Bronchial epithelial cell (primary cell): ENCODE data around the gene ZFYVE16. TPM values are rescaled to one million over a fixed set of nuclear protein-coding genes. Genes with fewer than 3 reads are reported as not detected.

Experiments used
- DNase-seq: peaks from one replicate; pipeline ENCODE4 v3.0.0-alpha.2; 2010; ENCODE audit warnings: low read depth
- FAIRE-seq: peaks from 2 replicates; lab custom pipeline; 2011; peaks lifted over from hg19 to GRCh38; lab: Jason Lieb, UNC
- H3K27me3 ChIP-seq: 2 replicates; pipeline ENCODE4 v1.5.1; 2011; ENCODE audit warnings: low read length; ENCODE audit not compliant: control insufficient read depth, insufficient read depth
- H3K36me3 ChIP-seq: 2 replicates; pipeline ENCODE4 v1.5.1; 2011; ENCODE audit warnings: low read length; ENCODE audit not compliant: control insufficient read depth, insufficient read depth
- H3K4me3 ChIP-seq: 2 replicates; pipeline ENCODE4 v1.5.1; 2011; ENCODE audit warnings: mild to moderate bottlenecking, low read depth, low read length, control low read depth
- total RNA-seq: library from RNA; depleted of rRNA; stranded (reverse); fragments of >200 nt; gene quantifications from 2 replicates; pipeline ENCODE4 v1.2.1, GENCODE V29; 2014
- TF ChIP-seq, protein P1 (sequence below): IDR thresholded peaks from 2 replicates; pipeline ENCODE4 v1.5.1; 2011; ENCODE audit warnings: mild to moderate bottlenecking, moderate library complexity, low read length, control low read depth, inconsistent platforms; ENCODE audit not compliant: insufficient read depth, severe bottlenecking

Gene ZFYVE16
- total RNA-seq, 1 donor from 2014 or later, result 16.8 TPM

DNA sequence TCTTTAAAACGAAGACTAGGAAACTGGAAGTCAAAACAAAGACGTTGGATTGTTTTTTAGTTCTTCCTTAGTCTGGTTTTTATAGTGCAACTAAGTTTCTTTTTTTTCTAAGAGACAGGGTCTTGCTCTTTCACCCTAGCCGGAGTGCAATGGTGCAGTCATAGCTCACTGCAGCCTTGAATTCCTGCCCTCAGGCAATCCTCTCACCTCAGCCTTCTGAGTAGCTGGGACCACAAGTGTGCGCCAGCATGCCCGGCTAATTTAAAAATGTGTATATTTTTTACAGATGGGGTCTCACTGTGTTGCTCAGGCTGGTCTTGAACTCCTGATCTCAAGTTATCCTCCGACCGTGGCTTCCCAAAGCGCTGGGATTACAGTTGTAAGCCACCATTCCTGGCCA is 27.6 kb downstream of the ZFYVE16 start:
- TF ChIP-seq, protein P1, sequence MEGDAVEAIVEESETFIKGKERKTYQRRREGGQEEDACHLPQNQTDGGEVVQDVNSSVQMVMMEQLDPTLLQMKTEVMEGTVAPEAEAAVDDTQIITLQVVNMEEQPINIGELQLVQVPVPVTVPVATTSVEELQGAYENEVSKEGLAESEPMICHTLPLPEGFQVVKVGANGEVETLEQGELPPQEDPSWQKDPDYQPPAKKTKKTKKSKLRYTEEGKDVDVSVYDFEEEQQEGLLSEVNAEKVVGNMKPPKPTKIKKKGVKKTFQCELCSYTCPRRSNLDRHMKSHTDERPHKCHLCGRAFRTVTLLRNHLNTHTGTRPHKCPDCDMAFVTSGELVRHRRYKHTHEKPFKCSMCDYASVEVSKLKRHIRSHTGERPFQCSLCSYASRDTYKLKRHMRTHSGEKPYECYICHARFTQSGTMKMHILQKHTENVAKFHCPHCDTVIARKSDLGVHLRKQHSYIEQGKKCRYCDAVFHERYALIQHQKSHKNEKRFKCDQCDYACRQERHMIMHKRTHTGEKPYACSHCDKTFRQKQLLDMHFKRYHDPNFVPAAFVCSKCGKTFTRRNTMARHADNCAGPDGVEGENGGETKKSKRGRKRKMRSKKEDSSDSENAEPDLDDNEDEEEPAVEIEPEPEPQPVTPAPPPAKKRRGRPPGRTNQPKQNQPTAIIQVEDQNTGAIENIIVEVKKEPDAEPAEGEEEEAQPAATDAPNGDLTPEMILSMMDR, result no peak
- no peaks in the 10 kb centered on the region for H3K27me3 ChIP-seq
- H3K36me3 ChIP-seq, result no peaks in the 10 kb centered on the region
- no peak for FAIRE-seq
- no peak for DNase-seq
- no peak overlapping the region for H3K4me3 ChIP-seq

DNA sequence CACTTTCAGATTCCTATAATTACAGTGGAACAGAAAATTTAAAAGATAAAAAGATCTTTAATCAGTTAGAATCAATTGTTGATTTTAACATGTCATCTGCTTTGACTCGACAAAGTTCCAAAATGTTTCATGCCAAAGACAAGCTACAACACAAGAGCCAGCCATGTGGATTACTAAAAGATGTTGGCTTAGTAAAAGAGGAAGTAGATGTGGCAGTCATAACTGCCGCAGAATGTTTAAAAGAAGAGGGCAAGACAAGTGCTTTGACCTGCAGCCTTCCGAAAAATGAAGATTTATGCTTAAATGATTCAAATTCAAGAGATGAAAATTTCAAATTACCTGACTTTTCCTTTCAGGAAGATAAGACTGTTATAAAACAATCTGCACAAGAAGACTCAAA is 29.5 kb downstream of the ZFYVE16 start:
- FAIRE-seq, result no peak
- TF ChIP-seq, protein P1, result no peak

DNA sequence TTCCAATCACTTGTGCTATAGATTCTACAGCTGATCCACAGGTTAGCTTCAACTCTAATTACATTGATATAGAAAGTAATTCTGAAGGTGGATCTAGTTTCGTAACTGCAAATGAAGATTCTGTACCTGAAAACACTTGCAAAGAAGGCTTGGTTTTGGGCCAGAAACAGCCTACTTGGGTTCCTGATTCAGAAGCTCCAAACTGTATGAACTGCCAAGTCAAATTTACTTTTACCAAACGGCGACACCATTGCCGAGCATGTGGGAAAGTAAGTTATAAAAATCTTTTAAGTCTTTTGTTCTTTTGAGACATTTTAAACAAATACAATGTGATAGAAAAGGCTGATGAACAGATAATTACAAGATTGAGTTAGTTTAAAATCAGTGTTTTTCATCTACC is 30.9 kb downstream of the ZFYVE16 start:
- no peaks in the 10 kb centered on the region for H3K27me3 ChIP-seq
- no peak overlapping the region for H3K4me3 ChIP-seq
- no peak for FAIRE-seq
- peaks cover 1% of the 10 kb centered on the region for H3K36me3 ChIP-seq
- DNase-seq, result no peak
- TF ChIP-seq, protein P1, result no peak

More for the DNA sequence above, 29.5 kb downstream of the ZFYVE16 start:
- no peak for DNase-seq
- H3K27me3 ChIP-seq, result no peaks in the 10 kb centered on the region
- no peak overlapping the region for H3K4me3 ChIP-seq
- H3K36me3 ChIP-seq, result no peaks in the 10 kb centered on the region

DNA sequence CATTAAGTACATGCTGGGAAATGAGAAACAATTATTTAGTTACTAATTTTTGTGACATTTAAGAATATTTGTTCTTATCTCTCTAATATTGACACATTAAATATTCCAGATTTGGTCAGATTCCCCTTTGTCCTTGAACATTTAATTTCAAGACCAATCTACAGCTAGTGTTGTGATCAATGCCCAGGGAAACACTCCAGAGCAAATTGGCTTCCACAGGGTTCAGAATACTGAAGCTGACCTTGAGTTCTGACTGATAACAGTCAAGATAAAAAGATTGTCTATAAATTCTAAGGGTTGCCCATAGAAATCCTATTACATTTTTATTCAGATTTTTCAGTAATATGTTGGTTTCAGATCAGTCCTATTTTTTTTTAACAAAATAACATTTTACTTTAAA is 31.3 kb downstream of the ZFYVE16 start:
- Histone ChIP-seq H3K36me3 (peaks cover 1% of the 10 kb centered on the region), H3K27me3 (no peaks in the 10 kb centered on the region), H3K4me3 (no peak overlapping the region)
- FAIRE-seq (no peak), DNase-seq (no peak)
- TF ChIP-seq, protein P1, result no peak

DNA sequence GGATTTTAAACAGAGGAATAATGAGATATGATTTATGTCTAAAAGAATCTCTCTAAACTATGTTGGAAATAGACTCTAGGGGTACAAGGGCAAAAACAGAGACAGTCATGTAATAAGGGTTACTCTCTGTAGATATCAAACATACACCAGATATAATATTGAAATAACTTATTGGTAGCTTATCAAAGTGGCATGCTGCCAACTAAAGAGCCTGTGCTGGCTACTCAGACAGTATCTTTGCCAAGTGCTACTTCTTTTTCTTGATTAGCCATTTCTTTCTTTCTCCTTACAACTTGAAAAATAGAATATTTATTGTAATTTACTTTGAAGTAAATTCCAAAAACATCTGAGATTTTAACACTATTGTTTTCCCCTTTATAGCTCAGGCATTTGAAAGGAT is 34.9 kb downstream of the ZFYVE16 start:
- FAIRE-seq, result no peak
- DNase-seq, result no peak
- Histone ChIP-seq H3K36me3 (peaks cover 1% of the 10 kb centered on the region), H3K4me3 (no peak overlapping the region), H3K27me3 (no peaks in the 10 kb centered on the region)
- TF ChIP-seq, protein P1, result no peak

DNA sequence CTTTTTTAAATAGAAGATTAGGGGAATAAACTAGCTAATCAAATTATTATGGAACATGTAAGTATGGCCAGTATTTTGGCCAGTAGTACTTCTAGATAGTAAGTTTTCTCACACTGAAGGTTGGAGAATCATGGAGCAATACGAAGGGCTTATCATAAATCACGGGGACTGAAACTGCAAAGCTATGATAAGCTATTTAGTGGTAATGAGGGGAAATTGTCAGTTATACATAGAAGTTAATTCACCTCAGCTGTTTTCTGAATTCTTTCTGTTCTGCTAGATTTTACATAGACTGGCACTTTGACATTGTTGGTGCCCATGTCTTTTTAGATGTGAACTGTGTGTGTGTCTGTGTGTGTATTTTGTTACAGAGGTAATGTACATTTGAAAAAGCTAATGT is 45.5 kb downstream of the ZFYVE16 start:
- Histone ChIP-seq H3K27me3 (no peaks in the 10 kb centered on the region), H3K4me3 (no peak overlapping the region), H3K36me3 (peaks cover 4% of the 10 kb centered on the region)
- DNase-seq, result no peak
- TF ChIP-seq, protein P1, result no peak
- no peak for FAIRE-seq
